Calu3 (cell line): ENCODE results near the gene NKX1-1. TPM values are rescaled to one million over a fixed set of nuclear protein-coding genes. Genes with fewer than 3 reads are reported as not detected.

ENCODE experiments used
- BruUV-seq: library from RNA; stranded (reverse); fragments of 400-500 nt; replicated peaks from 2 replicates; lab custom pipeline; 2021; lab: Mats Ljungman, UMichigan
- CTCF ChIA-PET: fragments of 300-600 bp; sonication (Branson Sonifier 250); formaldehyde crosslinking; loops from one replicate; lab custom pipeline; 2022; ENCODE audit warnings: antibody characterized with exemption; lab: Charles Lee
- DNase-seq: peaks from one replicate; pipeline ENCODE4 v3.0.0; 2022
- H3K27ac Mint-ChIP-seq: one replicate; pipeline ENCODE4 v1.8.0; 2022; ENCODE audit warnings: mixed read lengths; ENCODE audit not compliant: unreplicated experiment
- H3K27me3 Mint-ChIP-seq: one replicate; pipeline ENCODE4 v1.8.0; 2022; ENCODE audit warnings: mixed read lengths; ENCODE audit not compliant: unreplicated experiment
- H3K36me3 Mint-ChIP-seq: one replicate; pipeline ENCODE4 v1.8.0; 2022; ENCODE audit warnings: mild to moderate bottlenecking, moderate library complexity, mixed read lengths; ENCODE audit not compliant: insufficient read depth, unreplicated experiment
- H3K4me1 Mint-ChIP-seq: one replicate; pipeline ENCODE4 v1.8.0; 2022; ENCODE audit warnings: mild to moderate bottlenecking, low read depth, mixed read lengths; ENCODE audit not compliant: unreplicated experiment
- H3K4me3 Mint-ChIP-seq: one replicate; pipeline ENCODE4 v1.8.0; 2022; ENCODE audit warnings: mild to moderate bottlenecking, low read depth, moderate library complexity, mixed read lengths; ENCODE audit not compliant: unreplicated experiment
- H3K9me3 Mint-ChIP-seq: one replicate; pipeline ENCODE4 v1.8.0; 2022; ENCODE audit warnings: low read depth, mixed read lengths; ENCODE audit not compliant: unreplicated experiment
- intact Hi-C: fragments of 100-400 bp; cut with micrococcal nuclease; formaldehyde crosslinking; loops from one replicate; pipeline ENCODE4 v1.10.0; 2022; ENCODE audit not compliant: unreplicated experiment
- total RNA-seq: library from RNA; stranded (reverse); gene quantifications from 2 replicates; pipeline ENCODE4 v1.2.3, GENCODE V29; 2022
- TF ChIP-seq, protein P1 (sequence below): fragments of 200-600 bp; IDR thresholded peaks from one replicate; pipeline ENCODE4 v1.8.0; 2022; ENCODE audit warnings: antibody characterized with exemption; ENCODE audit not compliant: unreplicated experiment

The NKX1-1 gene
- total RNA-seq, 1 experiment from 2014 or later = not detected

DNA sequence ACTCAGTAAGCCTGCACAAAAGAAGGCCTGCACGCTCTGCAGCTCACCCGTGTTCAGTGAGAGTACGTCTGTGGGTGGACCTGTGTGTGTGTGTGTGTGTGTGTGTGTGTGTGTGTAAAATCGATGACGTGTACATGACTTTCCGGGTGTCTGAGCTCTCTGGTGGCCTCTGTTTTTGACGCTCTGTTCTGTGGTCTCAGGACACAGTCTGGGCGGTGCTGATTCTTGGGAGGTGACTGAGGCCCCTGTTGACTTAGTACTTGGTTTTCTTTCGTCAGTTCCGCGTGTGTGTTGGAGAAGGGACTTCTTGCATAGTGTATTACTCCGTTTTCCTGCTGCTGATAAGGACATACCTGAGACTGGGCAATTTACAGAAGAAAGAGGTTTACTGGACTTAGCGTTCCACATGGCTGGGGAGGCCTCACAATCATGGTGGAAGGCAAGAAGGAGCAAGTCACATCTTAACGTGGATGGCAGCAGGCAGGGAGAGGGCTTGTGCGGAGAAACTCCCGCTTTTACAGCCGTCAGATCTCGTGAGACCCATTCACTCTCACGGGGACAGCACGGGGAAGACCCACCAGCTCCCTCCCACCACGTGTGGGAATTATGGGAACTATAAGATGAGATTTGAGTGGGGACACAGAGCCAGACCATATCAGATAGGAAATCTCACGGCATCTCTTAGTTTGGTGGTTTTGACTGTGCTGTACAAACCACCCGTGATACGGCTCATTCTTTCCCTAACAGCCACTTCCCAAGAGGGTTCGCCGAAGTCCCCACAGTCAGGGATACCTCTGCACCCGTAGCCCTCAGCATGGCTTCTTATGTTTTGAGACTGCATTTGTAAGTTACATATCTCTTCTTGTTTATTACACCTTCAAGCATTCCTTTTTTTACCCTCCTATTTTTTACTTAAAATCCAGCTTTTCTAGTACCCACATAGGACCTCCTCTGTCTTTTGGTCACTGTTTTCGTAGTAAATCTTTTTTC, 34.8 kb downstream of the NKX1-1 start:
- TF ChIP-seq, protein P1, sequence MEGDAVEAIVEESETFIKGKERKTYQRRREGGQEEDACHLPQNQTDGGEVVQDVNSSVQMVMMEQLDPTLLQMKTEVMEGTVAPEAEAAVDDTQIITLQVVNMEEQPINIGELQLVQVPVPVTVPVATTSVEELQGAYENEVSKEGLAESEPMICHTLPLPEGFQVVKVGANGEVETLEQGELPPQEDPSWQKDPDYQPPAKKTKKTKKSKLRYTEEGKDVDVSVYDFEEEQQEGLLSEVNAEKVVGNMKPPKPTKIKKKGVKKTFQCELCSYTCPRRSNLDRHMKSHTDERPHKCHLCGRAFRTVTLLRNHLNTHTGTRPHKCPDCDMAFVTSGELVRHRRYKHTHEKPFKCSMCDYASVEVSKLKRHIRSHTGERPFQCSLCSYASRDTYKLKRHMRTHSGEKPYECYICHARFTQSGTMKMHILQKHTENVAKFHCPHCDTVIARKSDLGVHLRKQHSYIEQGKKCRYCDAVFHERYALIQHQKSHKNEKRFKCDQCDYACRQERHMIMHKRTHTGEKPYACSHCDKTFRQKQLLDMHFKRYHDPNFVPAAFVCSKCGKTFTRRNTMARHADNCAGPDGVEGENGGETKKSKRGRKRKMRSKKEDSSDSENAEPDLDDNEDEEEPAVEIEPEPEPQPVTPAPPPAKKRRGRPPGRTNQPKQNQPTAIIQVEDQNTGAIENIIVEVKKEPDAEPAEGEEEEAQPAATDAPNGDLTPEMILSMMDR = no peak
- intact Hi-C loops = no loop called here
- H3K27ac Mint-ChIP-seq = no peak overlapping the region
- no TSS peak for BruUV-seq
- CTCF ChIA-PET = no interaction called here
- no peaks in the 10 kb centered on the region for H3K4me1 Mint-ChIP-seq
- no peaks in the 10 kb centered on the region for H3K9me3 Mint-ChIP-seq
- H3K27me3 Mint-ChIP-seq = no peaks in the 10 kb centered on the region
- H3K36me3 Mint-ChIP-seq = no peaks in the 10 kb centered on the region
- no peak for DNase-seq
- H3K4me3 Mint-ChIP-seq = no peak overlapping the region

DNA sequence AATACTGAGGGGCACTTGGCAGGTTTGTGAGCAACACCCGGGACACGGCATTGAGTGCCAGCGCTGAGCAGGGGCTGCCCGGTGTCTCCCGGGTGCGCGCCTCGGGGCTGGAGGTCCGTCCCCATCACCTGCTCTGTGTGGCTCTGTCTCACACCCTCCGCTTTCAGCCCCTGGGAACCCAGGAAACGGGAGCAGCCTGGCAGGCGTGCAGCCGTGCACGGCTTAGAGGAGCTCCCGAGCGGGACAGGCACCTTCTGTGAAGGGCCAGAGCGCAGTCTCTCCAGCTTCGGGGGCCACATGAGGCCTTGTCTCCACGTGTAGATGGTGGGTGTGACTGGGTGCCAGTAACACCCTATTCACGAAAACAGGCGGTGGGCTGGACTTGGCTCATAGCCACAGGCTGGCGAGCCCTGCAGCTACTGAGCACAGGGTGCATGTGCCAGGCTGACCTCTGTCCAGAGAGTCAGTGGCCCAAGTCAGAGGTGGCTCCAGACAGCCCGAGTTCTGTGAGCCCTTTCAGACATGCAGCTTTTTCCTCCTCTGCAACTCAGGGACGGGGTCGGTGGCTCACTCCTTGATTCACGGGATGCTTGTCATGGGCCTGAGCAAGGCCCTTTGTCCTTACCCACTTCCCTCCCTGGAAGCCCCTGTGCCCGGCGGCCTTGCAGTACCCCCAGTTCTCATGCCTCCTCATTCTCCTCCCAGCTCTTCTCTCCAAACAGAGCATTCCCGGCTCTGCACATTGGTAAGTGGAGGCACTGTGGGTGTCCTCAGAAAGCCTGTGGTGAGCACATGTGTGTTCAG, 35.7 kb downstream of the NKX1-1 start:
- CTCF ChIA-PET = no interaction called here
- intact Hi-C loops = no loop called here
- BruUV-seq = no TSS peak
- Mint-ChIP-seq H3K27ac (no peak overlapping the region), H3K4me3 (no peak overlapping the region), H3K27me3 (no peaks in the 10 kb centered on the region), H3K36me3 (no peaks in the 10 kb centered on the region), H3K9me3 (no peaks in the 10 kb centered on the region), H3K4me1 (no peaks in the 10 kb centered on the region)
- TF ChIP-seq, protein P1 = no peak
- DNase-seq = no peak

DNA sequence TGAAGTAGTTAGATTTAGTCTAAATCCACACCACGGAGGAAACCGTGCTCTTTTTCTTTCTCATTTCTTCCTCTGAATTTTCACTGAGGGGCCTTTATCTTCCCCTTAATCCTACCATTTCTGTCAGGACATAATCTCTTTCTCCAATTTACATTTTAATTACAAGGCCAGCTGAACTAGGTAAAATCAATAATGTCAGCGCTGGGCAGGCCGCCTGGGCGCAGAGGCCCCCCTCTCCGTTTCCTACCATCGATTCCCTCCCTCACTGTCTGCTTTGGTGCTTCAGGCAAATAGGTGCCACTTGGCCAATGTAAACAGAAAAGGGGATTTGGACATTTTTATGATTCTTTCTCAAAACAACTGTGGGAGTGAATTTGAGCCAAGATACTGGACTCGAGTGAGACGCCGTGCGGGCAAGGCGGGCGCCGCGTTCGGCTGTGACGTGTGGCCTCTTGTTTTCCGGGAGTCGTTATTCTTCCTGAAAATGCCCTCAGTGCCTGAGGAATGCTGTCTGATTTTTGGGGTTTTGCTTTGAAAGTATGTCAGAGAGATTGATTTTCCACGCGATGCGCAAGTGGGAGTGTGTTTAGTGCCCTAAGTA, 36.7 kb downstream of the NKX1-1 start:
- CTCF ChIA-PET = no interaction called here
- TF ChIP-seq, protein P1 = no peak
- DNase-seq = no peak
- Mint-ChIP-seq H3K9me3 (no peaks in the 10 kb centered on the region), H3K4me1 (no peaks in the 10 kb centered on the region), H3K36me3 (no peaks in the 10 kb centered on the region), H3K4me3 (no peak overlapping the region), H3K27ac (no peak overlapping the region), H3K27me3 (no peaks in the 10 kb centered on the region)
- intact Hi-C loops = no loop called here
- no TSS peak for BruUV-seq

DNA sequence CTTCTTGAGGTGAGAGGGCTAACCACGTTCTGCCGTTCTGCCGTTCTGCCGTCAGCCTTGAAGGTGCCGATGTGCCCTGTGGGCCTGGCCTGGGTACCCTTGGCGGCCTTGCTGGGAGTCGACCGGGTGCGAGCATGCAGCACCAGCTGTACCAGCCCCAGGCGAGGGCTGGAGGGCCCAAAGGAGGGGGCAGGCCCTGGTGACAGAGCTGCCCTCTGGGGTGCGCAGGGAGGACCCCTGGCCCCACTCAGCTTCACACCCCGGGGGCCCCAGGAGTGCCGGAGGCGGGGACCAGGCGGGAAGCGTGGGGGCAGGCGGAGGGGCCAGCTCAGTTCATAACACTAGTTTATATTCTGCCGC, 37.2 kb downstream of the NKX1-1 start:
- CTCF ChIA-PET = interaction anchor here (0.6 kb wide), 1 partner anchor 236 kb away, joined by 4 read pairs; no protein-coding TSS in a partner anchor
- no peak for DNase-seq
- no TSS peak for BruUV-seq
- H3K4me1 Mint-ChIP-seq = no peaks in the 10 kb centered on the region
- TF ChIP-seq, protein P1 = no peak
- H3K27me3 Mint-ChIP-seq = no peaks in the 10 kb centered on the region
- H3K9me3 Mint-ChIP-seq = no peaks in the 10 kb centered on the region
- no peak overlapping the region for H3K27ac Mint-ChIP-seq
- H3K4me3 Mint-ChIP-seq = no peak overlapping the region
- H3K36me3 Mint-ChIP-seq = no peaks in the 10 kb centered on the region
- intact Hi-C loops = no loop called here
